ENCODE measurements around the gene GALNT14. TPM values are rescaled to one million over a fixed set of nuclear protein-coding genes. Genes with fewer than 3 reads are reported as not detected.

GALNT14 gene
- total RNA-seq, 1 experiment from 2014 or later: 32.3 TPM

Other genes starting within 250 kb of the GALNT14 start
- 0.11 TPM in 1 of 2 replicates, not detected in the other for gene CAPN14, start 79.1 kb upstream of the GALNT14 start, total RNA-seq (2014; rRNA removed; shearing (Covaris generic))
- gene EHD3, start 95.7 kb upstream of the GALNT14 start, total RNA-seq (2014; rRNA removed; shearing (Covaris generic)): 2.6 and 4.1 TPM in 2 replicates

Measured in Daoy (cell line).